Measurements from ENCODE around the gene YPEL2.

YPEL2 gene

DNA sequence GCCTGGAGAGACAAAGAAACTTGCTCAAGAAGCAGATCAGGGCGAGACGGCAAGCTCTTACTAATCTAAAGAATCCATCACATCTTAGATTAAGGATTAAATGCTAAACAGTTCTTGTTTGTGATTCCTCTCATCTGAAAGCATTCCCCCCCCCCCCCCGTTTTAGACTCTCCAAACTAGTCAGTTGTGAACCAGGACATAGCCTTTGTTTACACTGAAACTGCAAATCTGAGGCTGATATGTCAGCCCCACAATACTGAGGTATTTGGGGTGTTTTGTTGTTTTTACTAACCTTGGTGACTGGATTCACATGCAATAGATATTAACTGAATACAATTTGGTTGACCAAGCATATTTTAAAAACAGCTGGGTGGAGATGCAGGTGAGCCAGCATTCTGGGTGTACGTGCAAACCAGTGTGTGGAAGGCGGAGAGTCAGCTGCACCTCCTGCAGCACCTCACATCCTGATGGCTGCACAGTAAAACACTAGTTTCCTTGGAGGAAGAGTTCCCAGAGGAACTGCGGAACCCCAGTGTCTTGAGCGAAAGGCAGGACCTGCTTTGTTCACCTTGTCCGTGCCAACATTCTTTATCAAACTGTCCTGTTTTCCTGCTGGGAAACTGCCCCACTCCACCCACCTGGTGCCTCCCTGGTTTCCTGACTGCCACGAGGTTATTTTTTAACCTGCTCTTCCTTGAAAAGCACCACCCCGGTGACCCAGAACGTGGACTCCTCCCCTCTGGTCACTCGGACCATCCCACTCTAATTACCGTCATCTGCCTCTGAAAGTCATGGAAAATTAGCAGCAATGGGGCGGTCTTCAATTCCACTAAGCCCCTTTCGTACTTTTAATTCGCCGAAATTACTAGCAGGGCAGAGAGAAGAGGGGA, 1.2 kb upstream of the YPEL2 start:
- DNase-seq, result peak; percentile 9

DNA sequence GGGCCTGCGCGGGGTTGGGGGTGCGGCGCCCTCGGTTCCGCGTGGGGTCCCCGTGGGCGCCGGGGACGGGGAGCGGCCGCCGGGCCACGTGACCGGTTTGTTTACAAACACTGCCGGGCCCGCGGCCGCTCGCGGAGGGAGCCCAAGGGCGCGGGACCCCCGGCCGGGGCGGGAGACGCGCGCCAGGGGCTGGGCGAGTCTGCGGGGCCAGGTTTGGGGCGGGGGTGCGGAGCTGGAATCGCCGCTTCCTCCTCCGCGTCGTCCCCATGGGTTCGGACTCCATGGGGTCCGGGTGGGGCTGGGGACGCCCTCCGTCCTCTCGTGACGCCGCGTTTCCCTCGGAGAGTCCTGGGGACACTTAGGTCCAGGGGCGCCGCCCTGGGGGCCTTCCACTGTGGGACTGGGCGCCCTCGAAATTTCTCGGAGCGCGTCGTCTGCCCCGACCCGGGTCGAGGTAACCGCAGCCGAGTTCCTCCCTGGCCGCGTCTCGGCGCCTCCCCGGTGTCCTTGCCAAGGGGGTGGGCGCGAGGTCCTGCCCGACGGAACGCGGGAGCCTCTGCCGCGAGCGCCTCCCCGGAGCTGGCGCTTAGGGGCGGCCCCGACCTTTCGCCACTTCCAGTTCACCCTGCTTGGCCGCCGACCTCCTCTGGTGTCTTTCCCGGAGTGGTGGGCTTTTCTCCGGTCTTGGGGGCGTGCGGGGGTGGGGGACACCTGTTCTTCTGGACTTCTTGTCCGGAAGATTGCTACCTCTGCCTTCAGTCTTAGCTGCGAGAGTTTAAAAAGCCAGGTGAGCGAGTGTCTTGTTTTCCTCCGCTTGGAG, 684 bp downstream of the YPEL2 start:
- DNase-seq, result no peak

DNA sequence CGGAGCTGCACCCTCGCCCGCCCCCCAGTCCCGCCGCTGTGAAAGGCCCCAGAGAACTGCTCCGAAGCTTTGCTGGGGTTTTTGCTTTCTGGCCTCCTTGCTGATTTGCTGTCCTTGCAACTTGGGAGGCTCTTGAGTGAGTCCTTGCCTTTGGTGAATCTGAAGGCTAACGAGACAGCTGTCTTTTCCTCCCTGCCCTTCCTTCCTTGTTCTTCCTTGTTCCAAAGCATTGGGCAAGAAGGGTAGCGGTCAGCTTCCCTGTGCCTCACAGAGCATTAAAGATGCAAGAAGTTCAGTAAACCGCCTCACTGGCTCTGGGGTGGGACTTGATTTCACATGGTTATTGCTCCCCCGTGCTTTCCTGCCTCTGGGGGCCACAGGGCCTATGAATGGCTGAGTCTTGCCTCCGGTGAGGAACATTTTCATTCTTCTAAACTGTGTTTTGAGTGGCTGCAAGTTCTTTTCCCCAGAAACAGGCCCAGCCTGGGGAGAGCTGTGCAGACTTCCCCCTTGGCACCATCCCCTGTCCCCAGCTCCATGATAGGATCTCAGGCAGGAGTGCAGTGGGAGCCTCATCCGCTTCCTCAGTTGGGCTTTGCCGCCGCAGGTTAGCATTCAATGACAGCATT, 1.4 kb downstream of the YPEL2 start:
- DNase-seq, result no peak

DNA sequence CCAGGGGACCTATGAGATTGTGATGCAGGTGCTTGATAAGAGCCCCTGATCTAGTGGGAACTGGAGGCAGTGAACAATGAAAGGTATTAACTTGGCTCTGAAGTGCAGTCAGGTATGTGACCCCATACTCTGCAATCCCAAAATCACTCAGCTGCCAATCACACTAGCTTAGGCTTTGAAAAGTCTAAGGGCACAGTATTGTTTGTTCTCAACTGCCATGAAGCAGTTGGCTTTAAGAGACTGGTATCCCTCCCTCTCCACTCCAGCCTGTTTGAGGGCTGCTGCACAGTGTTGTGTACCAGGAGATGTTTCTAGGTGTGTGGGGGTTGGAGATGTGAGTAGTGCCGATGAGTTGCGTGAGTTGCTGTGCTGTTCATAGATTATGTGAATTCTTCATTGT, 2.4 kb downstream of the YPEL2 start:
- DNase-seq, result no peak

DNA sequence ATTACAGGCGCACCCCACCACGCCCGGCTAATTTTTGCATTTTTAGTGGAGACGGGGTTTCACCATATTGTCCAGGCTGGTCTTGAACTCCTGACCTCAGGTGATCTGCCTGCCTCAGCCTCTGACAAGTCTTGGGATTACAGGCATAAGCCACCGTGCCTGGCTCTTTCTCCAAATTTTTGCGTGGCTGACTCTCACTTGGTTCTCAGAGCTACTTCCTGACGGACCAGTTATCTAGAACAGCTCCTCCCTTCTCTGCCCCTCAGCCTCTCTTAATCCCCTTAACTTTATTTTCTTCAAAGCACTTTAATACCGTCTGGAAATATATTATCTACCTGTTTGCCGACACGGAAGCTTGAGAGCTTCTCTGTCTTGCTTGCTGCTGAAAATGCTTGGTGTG, 4.2 kb downstream of the YPEL2 start:
- no peak for DNase-seq

DNA sequence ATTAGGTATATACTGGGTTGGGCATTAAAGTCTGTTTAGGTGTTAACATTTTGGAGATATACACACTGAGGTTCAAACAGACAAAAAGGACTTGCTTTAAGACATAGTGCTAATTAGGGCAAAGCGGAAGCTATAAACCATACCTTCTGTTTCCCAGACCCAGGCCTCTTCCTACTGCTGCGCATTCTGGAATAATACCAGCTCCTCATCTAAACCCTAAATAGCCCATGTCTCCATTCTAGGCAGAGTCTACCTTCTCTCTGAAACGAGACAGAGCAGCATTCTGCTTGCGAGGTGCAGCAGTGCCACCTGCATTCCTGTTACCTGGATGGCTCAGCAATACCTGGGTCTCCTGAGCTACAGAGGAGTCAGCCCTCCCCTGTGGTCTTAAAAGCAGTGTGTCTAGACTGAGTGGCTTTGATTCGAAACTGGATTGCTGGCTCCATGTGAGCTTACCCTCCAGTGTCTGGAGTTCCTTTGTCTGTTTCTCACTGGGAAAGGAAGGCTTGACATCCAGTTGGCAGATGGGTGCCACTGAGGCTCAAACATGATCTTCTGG, 6.4 kb downstream of the YPEL2 start:
- DNase-seq, result no peak

DNA sequence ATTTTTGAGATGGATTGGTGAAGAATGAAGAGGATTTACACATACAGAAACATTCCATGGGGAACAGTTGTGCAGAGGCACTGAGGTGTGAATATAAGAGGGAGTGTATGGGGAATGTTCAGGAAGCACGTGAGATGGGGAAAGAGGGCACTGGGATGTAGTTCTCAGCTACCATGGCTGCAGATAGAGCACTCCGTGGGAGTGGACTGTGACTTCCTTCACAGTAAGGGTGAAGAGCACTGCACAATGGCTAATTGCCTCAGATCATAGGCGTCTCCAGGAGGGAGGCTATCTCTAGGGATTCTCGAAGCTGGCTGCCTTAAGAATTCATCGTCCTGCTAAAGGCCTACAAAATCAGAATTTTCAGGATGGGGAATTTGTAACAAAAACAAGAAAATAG, 7.0 kb downstream of the YPEL2 start:
- DNase-seq, result no peak

DNA sequence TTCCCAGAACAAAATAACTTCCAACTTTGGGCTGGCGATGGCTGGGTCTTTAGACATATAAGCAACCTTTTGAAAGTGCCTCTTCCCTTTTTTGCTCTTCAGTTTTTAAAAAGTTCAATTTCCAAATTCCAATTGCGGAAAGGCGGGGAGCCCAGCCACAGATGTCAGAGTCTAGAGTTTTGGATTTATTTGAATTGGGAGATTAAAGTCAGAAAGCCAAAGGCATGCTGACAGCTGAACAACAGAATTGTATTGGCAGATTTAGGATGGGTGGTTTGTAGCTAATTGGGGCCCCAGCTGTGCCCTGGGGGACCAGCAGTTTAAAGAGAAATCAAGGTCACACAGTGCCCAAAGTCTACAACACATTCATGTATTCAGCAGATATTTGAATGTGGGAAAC, 10.5 kb downstream of the YPEL2 start:
- DNase-seq, result no peak

DNA sequence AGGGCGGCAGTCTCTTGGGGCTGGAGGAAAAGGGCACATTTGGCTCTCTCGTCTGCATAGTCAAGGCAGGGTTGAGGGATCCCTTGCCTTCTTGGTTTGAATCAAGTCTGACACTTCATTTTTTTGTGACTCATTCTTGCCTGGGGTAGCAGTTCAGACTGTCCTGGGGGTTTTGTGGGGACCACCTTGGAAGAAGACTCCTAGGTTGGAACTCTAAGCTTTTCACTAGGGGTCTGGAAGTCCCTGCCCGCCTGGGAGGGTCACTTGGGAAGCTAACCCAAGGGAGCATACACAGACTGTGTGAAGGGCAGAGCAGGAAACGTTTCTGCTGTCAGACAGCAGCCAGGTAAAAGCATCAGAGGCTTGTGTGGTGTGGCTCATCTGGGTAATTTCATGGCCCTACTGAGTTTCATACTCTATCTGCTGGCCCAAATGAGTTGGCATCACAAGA, 11.3 kb downstream of the YPEL2 start:
- no peak for DNase-seq

DNA sequence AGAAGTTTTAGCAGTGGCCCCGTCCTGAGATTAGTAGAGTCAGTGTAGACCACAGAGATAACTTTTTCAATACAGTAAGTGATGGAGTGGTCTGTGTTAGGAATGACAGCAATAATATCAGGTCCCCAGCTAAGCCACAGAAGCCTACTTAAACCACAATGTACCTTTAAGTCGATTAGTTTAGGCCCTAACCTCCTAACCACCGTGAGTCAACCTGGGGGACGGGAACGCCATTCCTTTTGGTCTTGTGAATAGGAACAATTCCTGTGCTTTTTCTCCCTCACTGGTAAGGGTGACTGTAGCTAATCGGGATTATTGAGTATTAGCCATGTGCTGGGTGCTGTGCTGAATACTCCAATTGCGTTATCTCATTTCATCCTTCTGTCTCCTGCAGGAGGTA, 14.0 kb downstream of the YPEL2 start:
- no peak for DNase-seq

DNA sequence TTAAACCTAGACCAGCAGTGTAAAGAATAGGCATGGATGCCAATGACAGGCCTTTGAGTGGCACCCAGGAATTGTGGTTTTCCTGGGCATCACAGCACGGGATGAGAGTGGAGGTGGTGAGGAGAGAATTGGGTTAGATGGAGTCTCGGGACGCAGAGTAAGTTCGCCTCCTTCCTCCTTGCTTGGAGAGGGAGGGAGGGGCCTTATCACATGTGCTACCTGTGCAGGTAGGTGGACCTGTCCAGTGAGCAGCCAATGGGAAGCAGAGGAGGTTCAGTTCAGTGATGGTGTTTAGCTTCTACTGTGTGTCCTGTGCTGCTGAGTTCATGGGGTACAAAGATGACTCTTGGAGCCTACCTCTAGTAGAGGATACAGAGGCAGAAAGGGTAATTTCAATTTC, 14.9 kb downstream of the YPEL2 start:
- no peak for DNase-seq

DNA sequence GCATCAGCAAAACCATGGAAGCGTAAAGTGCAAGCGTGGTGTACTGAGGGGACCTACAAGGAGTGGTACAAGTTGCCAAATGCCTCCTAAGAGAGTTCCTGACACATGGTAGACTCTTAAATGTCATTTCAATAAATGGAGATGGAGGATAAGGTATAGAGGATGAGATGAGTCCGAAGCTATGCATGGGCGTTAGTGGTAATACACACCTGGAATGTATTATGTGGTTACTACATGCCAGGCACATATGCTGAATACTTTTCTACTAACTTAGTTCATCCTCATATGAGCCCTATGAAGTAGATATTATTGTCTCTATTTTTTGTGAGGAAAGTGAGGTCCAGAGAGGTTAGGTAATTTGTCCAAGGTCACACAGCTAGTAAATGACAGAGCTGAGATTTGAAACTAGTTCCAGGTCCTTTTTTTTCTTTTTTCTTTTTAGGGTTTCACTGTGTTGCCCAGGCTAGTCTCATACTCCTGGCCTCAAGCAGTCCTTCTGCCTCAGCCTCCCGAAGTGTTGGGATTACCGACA, 15.5 kb downstream of the YPEL2 start:
- no peak for DNase-seq

DNA sequence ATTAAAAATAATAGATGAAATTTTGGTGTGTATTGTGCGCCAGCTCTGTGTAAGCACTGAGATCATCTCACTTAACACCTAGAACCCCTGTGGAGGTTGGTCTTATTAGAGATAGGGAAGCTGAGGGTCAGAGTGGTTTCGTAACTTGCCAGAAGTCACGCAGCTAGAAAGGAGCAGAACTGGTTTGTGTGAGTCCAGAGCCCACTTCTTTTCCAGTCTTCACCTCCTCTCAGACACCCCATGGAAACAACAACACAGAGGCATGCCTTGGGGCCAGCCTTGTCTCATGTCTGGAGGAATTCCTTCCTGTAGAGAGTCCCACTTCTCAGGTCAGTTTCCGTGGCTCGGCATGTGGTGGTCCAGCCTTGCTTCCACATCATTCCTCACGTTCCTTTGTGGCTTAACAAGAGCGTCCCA, 16.5 kb downstream of the YPEL2 start:
- DNase-seq, result no peak

DNA sequence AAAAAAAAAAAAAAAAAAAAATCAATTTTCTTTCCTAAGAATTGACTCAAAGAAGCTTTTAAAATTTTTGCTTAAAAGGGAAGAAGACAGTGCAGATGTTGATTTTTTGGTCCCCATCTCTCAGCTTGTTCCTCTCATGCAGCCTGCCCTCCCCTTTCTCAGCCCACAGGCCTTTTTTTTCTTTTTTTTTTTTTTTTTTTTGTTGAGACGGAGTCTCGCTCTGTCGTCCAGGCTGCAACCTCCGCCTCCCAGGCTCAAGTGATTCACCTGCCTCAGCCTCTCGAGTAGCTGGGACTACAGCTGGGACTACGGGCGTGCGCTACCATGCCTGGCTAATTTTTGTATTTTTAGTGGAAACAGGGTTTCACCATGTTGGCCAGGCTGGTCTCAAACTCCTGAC, 17.7 kb downstream of the YPEL2 start:
- DNase-seq, result no peak

DNA sequence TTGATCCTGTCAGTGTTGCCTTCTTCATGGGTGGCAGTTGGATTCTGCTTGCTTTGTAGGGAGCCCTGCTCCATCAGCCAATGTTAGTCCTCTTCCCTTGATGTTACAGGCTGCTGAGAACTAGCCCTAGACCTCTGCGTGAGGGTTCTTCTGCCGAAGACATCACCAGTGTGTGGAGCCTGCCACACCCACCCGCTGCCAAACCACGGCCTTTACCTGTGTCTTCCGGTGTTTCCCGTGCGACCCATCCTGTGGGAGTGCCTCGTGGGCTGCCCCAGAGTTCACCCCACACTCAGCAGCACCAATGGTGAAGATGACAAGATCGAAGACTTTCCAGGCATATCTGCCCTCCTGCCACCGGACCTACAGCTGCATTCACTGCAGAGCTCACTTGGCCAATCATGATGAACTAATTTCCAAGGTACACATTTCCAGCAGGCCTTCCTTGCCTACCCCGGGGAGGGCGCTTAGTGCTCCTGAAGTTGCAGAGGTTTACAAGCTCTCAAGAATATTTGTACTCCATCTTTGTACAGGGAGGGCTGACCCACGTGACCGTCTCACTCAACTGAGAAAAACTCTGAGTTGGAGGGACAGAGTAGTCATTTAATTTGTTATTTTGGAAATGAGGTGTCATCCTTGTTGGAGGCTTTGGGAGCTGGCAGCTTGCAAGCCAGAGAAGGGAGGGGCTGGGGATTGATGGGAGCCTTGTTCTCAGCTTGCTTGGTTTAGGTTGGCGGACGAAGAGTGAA, 21.8 kb downstream of the YPEL2 start:
- DNase-seq, result no peak

DNA sequence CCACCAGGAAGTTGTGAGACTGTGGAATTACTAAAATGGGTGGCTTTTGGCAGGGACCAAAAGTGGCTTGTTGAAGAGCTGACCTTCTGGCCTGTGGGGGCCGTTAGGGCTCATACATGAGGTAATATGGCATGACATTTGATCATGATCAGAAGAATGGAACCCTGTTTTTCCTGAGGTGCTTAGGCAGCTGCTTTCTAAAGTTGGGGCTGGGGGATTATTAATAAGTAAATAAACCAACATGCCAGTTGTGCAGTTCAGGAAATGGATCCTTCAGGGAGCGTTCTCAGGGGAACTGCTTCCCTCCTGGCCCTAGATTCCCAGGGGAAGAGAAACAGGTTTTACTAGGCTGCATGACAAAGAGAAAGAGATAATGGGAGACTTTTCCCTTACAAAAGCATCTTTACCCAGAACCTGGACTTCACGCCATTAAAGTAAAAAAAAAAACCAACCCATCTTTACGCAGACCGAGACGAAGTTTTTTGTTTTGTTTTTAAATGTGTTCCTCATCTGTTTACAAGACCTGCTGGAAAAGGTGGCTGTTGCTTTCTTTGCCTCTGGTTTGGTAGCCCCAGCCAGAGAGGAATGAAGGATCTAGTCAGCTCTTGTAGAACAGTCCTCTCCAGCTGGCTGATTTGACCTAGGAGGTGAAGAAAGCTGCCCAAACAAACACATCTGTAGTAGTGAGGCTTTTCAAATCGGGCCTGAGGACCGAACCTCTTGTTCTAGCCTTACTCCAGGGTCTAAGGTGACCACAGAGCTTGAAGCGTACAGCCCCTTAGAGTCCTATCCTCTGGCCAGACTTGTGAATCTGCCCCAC, 22.7 kb downstream of the YPEL2 start:
- DNase-seq, result no peak

DNA sequence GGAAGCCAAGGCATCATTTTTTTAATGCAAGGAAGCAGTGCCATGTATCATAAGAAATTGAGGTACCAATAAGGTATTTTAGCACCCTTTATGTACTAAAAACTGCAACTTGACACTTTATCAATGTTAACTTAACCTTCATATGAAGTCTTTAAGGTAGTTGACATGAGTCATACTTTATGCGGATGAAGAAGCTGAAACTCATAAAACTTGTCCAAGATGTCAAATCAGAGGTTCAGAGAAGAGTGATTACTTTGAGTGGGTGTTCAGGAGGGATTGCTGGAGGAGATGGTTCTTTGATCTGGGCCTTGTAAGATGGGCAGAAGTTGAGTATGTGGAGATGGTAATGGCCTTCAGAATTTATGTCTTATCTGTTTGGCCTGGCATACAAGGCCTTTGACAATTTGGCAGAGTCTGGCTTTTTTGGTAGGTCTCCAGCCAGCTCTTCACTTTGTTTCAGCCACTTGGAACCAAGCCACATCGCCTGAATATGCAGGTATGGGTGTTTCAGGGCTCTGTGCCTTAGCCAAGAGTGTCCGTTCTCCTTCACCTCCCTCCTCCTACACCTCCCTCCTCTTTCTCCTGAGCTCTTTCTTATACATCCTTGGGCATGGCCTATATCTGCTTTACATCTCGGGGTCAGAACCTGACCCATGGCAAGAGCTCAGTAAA, 23.7 kb downstream of the YPEL2 start:
- no peak for DNase-seq

DNA sequence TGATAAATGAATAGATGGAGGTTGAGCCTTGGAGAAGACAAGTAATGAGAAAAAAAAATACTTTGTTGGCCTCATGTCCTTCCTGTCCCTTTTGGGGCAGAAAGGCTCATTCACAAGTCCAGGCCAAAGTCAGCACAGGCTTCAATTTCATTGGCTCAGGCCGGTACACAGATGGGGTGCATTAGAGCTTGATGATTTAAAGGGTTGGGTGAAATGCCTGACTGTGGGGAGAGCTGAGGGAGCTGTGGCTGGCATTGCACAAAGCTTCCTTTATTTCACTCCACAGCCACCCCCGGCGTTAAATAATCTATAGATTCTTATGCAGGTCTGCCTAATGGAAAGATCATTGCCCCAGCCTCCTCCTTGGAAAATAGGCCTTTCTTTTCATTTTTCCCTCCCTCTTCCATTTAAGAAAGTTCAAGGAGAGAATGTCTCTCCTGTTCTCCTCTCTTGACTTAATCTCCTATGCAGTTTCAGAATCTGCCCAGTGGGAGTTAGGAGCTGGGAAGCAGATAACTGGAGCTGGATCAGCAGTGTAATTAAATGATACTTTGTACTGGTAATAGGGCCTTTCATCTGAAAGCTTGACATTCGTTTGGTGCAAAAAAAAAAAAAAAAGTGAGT, 24.4 kb downstream of the YPEL2 start:
- no peak for DNase-seq

DNA sequence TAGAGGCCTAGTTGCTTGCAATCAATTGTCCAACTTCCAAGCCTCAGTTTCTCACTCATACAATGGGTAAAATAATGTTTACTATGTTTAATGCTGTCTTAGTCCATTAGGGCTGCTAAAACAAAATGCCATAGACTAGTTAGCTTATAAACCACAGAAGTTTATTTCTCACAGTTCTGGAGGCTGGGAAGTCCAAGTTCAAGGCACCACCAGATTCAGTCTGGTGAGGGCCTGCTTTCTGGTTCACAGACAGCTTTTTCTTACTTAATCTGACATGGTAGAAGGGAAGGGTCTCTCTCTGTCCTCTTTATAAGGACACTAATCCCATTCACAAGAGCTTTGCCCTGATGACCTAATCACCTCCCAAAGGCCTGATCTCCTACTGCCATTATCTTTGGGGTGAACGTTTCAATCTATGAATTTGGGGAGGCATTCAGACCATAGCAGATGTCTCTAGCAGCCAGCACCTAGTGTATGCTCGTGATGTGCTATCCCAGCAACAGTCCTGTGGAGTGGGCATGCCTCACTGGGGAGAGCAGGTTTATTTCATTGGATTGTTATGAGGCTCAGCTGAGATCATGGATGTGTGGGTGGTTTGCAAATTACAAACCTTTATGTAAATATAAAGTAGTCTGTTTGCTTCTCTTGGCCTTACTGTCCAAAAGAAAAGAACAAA, 25.2 kb downstream of the YPEL2 start:
- DNase-seq, result no peak

DNA sequence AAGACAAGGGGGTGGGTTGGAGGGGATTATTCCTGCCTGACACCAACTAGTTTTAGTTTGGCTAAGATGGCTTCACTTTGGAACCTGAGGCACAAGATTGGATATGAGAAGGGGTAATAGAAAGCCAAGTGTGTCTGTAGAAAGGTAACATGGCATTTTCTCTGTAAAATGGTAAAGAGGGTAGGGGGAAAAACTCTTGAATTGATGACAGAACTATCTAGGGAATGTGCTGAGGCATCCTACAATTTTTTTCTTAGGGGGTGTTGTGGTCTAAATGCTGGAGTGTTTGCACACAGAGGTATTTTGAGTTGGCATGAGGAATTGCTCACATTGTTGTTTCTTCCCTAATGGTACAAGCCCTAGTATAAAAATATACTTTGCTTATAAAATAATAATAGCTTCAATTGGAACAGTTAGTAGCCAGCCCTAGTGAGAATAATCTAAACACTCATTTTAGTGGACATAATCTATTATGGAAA, 25.8 kb downstream of the YPEL2 start:
- DNase-seq, result no peak
